ENCODE measurements around the gene PCBP3.

Gene PCBP3

DNA sequence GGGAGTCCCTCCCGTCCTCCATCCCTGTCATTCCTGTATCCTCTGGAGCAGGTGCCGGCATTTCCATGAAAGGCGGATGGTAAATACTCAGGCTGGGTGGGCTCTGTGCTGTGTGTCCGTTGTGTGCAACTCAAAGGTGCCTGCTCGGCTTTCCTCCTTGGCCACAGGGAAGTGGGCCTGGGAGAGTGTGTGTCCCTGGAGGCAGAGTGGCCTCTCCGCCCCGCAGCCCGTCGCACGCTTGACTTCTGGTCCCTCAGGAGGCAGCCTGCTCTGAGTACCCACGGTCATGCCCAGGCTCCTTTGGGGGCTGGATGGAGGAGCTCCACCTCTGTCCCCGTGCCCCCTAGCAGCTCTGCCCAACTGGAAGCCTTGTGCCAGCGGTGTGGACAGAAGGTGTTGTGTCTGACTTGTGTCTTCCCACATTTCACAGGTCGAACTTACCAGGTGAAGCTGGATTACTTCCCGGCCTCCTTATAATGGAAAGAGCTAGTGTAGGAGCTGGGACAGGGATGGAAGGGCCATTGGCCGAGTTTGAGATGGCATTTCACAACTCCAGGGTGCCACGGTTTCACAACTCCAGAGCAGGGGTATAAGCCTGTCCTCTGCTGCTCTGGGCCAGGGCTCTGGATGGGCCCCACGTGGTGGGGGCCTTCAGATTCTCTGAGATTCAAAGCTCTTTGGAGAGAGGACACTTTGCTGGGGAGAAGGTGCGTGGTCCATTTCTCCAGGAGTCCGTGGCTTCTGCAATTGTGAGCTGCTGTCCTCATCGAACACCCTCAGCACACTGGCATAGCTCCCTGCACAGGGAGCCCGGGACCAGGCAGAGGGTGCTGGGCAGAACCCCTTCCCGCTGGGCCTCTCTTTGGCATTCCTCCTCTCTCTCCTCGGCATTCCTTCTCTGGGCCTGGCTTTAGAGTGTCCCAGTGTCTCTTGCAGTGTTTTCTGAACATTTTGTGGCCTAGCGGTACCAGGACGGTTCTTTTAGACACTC lies 185.3 kb downstream of the PCBP3 start:
- no peak for TF ChIP-seq GATA2 (IDR thresholded peaks at IDR 0.05; ENCODE audit: low read depth, low read length)
- TF ChIP-seq GATA3 (IDR thresholded peaks at IDR 0.05; ENCODE audit: low read depth, low read length) = no peak

DNA sequence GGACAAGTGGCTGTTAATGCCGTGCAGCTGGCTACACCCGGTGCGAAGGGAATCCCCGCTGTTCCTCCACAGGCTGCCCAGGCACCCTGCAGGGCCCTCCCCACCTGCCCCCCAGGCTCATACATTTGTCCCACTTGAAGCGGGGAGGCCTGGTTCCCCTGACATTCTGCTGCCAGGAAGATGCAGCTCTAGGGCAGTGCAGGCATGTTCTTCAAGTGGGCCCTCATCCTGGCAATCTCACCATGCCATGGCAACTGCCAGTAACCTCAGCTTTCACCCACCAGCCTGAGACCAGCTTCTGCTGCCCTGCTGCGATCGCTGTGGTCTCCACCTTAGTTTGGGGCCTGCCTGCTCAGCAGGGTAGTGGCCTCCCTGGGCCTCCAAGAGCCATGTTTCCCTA lies 186.1 kb downstream of the PCBP3 start:
- TF ChIP-seq GATA3 (IDR thresholded peaks at IDR 0.05; ENCODE audit: low read depth, low read length) (no peak), GATA2 (IDR thresholded peaks at IDR 0.05; ENCODE audit: low read depth, low read length) (no peak)

DNA sequence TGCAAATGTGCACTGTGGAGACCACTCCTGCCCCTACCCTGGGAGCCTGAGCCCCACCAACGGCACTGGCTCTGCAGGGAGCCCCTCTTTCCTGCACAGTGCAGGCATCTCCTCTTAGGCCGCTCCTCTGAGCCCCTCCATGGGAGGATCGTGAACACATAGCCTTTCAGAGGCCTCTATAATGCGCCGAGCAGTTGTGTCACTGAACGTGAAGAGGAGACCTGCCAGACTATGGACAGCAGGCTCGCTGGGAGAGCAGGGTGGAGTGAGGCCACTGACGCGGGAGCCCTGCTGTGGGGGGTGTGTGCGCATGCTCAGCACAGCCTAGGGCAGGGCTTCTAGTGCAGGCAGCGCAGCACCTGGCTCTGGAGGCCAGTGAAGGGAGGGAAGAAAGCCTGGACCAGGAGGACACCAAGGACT lies 186.7 kb downstream of the PCBP3 start:
- TF ChIP-seq GATA2 (IDR thresholded peaks at IDR 0.05; ENCODE audit: low read depth, low read length) = no peak
- TF ChIP-seq GATA3 (IDR thresholded peaks at IDR 0.05; ENCODE audit: low read depth, low read length) = no peak

DNA sequence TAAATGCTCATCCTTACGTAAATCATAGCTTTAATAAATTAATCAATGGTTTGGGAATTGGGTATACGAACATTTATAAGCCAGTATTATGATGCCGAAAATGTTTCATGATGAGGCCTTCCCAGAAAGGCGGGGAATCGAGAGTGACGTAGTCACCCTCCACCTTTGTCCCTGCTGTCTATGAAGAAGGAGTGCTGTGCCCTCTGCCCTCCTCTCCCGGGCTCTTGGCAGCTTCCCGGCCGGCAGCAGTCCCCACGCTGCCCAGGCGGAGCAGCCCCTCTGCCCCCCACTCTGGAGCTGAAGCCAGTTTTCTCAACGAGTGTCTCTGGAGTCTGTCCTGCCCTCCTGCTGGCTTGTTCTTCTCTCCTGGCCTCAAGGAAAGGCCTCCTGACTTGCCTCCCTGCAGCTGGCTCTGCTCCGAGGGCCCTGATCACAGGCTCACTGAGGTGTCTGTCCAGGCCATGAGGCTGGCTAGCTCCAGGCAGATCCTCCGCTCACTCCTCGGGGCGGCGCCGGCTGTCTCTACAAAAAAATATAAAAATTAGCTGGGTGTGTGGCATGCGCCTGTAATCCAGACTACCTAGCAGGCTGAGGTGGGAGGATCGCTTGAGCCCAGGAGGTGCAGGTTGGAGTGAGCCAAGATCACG lies 187.3 kb downstream of the PCBP3 start:
- TF ChIP-seq GATA2 (IDR thresholded peaks at IDR 0.05; ENCODE audit: low read depth, low read length) (no peak), GATA3 (IDR thresholded peaks at IDR 0.05; ENCODE audit: low read depth, low read length) (no peak)

DNA sequence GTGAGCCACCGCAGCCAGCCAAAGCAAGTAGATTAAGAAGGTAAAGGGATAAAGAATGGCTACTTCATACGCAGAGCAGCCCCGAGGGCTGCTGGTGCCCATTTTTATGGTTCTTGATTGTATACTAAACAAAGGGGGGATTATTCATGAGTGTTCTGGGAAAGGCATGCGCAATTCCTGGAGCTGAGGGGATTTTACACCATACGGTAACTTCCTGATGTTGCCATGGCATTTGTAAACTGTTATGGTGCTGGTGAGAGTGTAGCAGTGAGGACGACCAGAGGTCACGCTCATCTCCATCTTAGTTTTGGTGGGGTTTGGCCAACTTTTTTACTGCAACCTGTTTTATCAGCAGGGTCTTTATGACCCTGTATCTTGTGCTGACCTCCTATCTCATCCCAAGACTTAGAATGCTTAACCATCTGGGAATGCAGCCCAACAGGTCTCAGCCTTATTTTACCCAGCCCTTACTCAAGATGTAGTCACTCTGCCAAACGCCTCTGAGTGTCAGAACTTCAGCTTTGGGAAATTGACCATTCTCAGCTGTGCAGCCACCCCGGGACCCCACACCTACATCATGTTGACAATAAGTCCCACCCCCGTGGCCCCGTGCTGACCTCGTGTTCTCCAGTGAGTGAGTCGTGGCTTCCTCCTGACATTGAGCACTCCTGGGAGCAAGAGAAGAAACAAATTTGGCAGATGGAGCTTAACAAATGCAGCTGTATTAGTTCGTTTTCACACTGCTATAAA lies 188.6 kb downstream of the PCBP3 start:
- TF ChIP-seq GATA2 (IDR thresholded peaks at IDR 0.05; ENCODE audit: low read depth, low read length) = no peak
- TF ChIP-seq GATA3 (IDR thresholded peaks at IDR 0.05; ENCODE audit: low read depth, low read length) = no peak

DNA sequence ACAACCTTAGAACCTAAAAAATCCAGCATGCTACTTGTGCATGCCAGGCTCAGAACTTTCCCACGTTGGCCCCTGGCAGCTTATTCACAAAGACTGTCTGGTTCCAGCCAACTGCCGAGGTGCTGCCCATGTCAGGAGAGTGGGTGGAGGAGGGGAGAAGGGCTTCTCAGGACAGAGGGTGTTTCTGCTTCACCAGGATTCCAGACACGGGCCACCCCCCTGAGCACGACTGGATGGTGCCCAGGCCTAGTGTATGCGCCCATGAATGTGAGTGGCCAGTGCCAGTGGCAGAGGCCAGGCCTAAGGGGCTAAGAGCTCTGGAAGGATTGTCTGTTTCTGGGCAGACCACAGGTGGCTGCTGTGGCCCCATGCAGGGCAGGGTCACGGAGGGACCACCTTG lies 189.9 kb downstream of the PCBP3 start:
- TF ChIP-seq GATA3 (IDR thresholded peaks at IDR 0.05; ENCODE audit: low read depth, low read length) (no peak), GATA2 (IDR thresholded peaks at IDR 0.05; ENCODE audit: low read depth, low read length) (no peak)

DNA sequence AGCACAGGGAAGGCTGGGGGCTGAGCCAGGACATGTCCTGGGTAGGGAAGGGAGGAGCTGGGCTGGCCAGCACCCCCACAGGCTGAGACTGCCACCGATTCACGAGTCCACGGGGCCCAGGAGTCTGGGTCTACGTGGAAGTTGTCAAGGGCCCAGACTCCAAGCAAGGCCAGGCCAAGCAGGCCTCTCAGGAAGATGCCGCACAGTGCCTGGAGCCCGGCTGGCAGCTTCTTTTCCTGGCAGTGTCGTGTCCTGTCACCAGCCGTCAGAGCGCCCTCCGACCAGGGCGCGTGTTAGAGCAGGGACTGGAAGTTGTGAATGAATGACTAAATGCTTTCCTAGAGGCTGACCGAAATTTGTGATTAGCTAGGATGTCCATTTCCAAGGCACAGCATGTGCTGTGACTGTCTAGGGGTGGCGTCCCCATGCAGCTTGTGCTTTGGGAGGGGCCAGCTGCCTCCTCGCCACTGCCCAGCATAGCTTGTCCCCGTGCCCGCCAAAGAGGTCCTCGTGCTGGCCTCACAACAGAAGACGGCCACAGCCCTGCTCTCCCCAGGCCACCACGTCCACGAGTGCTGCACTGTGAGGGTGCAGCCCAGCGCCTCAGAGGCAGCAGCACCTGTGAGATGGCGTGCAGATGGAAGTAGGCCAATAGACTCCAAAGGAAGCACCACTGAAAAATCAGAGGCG lies 190.6 kb downstream of the PCBP3 start:
- no peak for TF ChIP-seq GATA2 (IDR thresholded peaks at IDR 0.05; ENCODE audit: low read depth, low read length)
- no peak for TF ChIP-seq GATA3 (IDR thresholded peaks at IDR 0.05; ENCODE audit: low read depth, low read length)

DNA sequence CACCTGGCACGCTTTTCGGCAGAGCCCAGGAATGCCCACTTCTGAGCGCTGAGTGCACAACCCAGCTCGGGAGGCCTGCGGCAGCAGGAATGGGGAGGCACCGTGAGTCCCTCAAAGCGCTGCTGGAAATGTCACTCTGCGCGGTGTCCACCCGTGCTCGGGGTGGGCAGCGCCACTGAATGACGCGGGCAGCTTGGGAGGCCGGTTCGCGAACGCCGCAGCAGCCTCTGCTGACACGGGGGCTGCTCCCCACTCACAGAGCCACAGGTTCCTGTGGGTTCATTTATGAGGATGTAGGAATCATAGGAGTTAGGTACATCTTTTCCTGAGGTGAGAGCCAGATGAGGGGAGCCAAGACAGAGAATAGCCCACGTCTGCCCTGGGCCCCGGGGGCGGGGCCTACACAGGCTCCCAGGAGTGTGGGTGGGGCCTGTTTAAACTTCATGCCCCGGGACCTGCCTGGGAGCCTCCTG lies 191.3 kb downstream of the PCBP3 start:
- TF ChIP-seq GATA2 (IDR thresholded peaks at IDR 0.05; ENCODE audit: low read depth, low read length) (no peak), GATA3 (IDR thresholded peaks at IDR 0.05; ENCODE audit: low read depth, low read length) (no peak)

DNA sequence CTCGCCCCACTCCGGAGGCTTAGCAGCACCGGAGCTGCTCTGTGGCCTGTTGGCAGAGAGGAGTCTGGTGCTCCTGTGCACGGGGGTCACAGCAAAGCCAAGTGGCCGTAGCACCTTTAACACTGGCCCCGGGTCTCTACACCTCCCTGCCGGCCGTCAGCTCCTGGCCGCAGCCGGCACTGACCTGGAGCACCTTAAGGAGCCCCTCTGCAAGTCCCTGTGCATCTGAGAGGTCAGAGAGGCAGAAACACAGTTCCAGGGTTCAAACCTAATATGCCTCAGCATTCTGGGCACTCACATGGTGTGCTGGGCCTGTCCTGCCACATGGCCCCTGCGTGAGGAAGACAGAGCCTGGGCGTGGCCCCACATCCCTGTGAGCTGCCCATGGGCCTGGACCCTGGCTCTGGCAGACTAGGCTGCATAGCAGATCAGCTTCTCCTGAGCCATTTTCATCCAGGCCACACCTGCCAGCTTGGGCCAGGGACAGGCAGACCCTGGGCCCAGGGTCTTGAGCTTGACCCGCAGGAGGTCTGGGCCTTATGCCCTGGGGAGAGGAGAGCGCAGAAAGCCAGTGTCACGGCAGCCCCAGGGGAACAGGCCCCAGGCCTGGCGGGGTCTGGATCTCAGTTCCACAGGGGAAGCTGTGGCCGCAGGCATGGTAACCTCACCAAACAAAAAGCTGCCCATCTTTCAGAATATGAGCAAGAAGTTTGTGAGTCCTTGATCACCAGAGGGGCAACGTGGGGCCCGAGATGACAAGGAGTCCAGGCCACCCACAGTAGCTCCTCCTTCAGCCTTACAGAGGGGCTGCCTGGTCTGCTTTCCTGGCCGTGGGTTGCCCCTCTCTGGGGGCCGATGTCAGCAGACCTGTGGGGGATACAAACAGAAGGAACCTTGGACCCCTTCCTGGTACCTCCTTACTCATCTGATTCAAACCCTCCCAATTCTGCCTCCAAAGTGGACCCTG lies 192.1 kb downstream of the PCBP3 start:
- TF ChIP-seq GATA3 (IDR thresholded peaks at IDR 0.05; ENCODE audit: low read depth, low read length) (no peak), GATA2 (IDR thresholded peaks at IDR 0.05; ENCODE audit: low read depth, low read length) (no peak)

DNA sequence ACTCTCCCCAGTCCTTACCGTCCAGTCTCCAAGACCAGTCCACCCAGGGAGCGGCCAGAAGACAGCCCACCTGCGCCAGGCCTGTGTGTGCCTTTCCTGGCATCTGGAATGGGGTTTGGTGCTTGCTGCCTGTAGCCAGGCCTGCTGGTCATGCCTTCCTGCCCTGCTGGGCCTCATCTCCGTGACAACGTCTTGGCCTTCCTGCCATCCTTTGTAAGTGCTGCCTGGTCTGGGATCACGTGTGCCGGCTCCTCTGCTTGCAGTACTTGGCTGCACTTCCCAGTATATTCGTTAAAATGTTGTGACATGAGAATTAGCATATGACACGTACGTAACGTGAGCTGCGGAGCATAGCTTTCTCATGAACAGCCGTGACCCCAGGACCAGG lies 192.7 kb downstream of the PCBP3 start:
- TF ChIP-seq GATA3 (IDR thresholded peaks at IDR 0.05; ENCODE audit: low read depth, low read length) (no peak), GATA2 (IDR thresholded peaks at IDR 0.05; ENCODE audit: low read depth, low read length) (no peak)

DNA sequence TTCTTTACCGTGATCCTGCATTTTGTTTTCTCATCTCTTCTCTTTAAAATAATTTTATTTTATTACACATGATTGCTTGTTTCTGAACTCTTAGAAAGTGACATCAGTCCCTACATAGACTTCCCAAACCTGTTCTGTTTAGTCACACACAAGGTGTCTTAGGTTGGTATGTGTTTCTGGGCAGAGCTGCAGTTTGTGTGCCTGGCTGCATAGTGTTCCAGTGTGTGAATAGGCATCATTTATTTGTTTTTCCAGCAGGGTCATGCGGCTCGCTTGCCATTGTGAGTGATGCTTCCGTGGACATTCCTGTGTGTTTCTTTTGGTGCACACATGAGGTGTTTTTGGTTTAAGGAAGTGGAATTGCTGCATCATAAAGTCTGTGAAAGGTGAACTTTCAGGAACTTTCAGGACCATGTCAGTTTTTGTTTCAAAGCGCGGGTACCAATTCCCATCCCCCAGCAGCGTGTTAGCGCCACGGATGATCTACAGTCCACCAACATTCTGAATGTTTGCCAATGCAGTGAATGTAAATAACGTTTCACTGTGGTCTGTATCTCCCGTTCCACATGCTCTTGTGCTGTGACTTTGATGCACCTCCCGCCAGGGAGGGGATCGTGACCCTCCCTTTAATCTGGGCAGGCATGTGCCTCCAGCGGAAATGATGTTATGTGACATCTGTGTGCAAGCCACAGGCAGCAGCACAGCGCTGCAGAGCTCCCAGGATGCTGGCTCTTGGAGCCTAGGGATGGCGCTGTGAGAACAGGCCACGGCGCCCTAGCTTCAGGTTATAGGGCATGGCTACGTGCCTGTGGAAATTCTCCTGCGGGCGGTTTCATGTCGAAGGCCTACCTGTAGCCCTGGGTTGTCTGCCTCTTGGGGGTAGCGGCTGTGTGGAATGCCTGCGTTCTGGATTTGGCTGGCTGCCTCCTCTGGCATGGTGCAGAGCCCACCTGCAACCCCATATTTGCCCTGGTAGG lies 193.5 kb downstream of the PCBP3 start:
- no peak for TF ChIP-seq GATA3 (IDR thresholded peaks at IDR 0.05; ENCODE audit: low read depth, low read length)
- TF ChIP-seq GATA2 (IDR thresholded peaks at IDR 0.05; ENCODE audit: low read depth, low read length) = no peak
